HG03442 (cell line): ENCODE data around the gene CCDC134.
"Not testable (repeated sequence)": the region's sequence is repeated elsewhere in the genome, so short reads cannot be mapped to it uniquely, and the experiment has no call there.

Experiments used
- ATAC-seq: cut with Tn5 transposase; IDR thresholded peaks from one replicate; pipeline ENCODE4 v1.9.1; 2021; ENCODE audit warnings: mild to moderate bottlenecking, moderate library complexity; ENCODE audit not compliant: unreplicated experiment

Gene CCDC134

DNA sequence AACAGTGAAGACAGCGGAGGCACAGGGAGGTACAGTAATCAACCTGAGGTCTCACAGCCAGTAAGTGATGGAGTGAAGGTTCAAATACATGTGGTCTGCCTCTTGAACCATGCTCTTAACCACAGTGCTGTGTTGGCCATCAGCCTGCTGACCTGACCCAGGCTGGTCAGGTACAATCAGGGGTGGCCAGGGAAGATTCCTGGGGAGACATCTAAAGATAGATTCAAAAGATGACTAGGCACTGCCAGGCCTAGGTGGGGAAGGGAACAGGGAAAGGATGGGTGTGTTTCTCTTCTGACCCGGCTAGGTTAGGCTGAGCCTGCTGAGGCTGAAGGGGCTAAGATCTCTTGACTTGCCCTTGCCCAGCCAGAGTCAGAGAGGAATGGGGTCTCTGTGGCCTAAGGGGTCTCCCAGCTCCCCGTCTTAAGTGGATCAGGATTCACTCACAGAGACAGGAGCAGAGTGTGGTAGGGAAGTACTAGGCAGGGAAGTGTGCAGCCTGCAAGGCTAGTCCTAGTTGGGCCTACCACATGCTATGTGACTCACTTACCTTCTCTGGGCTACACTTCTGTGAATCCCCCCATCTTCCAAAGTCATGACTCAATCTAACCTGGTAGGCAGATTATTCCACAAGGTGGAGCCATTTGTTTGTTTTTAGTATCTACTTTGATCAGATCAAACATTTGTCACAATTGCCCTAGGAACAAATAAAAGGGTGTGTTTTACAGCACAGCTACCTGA lies 22.0 kb downstream of the CCDC134 start:
- no peak for ATAC-seq

DNA sequence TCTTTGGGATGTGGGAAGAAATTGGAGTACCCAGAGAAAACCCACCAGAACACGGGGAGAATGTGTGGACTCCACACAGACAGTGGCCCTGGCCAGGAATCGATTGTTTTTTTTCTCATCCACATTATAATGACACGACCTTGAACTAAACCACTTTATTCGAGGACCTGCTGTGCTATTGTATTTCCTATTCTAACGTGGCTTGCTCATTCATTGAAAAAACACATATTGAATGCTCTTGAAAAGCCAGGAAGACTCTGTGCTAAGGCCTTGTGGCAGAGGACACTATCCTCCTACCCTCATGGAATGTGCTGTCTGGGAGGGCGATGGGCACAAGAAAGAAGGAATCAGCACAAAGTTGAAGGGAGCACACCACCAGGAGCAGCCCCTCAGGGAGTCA lies 23.3 kb downstream of the CCDC134 start:
- ATAC-seq = no peak

DNA sequence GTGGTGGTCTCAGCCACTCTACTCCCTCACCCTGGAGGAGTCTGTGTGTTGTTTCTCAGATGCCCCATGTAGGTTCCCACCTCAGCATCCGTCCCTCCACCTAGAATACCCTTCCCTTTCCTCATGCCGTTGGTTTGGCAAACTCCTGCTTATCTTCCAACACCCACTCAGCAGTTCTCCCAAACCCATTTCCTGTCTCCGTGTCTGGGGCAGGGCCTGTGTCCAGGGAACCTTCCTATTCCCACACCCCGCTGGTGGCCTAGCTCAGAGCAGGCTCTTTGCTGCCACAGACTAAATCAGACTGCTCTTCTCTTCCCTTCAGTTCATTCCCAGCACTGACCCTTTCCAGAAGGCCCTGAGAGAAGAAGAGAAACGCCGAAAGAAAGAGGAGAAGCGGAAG lies 24.9 kb downstream of the CCDC134 start:
- ATAC-seq = no peak

DNA sequence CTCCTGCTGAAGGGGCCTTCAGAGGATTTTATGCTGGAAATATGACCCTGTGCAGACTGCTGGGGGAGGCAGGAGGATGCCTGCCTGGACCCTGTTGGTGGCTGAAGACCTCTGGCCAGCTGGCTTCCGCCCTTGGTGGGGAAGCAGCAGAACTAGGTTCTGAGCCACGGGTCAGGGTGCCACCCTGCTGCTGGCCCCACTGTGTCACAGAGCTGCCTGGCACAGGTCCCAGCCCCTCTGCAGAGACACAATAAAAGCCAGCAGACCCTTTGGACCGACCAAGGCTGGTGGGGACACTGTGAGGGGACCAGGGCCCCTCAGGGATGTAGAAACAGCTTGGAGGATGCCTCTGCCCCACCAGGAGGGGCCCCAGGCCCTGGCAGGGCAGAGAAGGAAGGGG lies 25.5 kb downstream of the CCDC134 start:
- no peak for ATAC-seq

DNA sequence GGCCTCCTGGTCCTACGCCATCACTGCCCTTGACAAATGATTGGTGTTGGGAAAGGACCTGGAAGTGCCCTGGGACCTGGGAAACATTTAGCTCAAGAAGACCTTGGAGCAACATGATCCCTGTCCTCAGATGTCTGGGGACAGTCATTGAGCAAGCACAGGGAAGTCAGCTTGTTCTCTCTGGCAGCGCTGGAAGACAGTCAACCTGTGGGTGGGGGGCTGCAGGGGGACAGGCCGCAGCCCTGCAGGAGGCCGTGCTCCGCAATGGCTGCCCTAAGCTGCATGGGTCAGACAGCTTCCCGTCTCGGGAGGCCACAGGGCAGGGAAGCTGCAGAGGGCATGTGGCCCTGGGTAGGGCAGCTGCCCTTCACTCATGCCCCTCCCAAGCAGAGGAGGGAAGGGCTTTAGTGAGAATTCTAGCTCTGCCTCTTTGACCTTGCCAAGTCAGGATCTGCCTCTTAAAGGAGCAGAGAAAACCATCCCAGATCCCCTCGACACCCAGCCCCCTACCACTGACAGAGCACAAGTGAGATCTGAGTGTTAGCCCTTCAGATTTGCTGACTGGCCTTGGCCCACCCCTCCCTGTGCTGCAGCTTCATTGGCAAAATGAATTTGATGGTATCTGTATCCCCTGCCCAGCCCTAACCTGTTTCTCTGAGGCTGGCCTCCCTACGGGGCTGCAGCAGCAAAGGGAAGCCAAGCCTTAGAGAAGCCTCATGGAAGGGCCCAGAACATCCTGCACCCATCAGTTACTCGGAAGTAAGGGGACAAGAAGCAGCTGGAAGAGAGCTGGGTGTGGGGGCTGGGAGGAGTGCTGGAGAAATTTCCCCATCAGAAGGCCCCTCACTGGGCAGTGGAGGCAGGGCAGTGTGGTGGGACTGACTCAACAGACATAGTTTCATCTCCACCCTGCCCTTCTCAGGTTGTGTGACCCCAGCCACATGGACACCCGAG lies 26.2 kb downstream of the CCDC134 start:
- no peak for ATAC-seq

DNA sequence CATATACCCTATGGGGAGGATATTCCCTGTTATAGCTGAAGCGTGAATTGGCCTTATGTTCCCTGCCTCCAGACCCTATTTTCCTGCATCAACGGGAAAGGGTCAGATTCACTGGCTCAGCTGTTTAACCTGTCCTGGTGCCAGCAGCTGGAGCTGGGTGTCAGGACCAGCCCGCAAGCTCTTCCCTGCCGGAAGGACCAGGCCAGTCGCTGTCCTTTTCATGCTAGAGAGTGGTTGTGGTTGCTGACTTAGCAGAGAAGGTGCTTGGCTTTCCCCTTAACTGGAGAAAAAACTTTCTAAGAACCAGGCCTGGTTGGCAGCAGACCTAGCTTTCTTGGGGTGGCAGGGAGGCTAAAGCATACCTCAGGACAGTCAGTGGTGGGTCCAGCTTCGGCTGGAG lies 27.2 kb downstream of the CCDC134 start:
- ATAC-seq = no peak

DNA sequence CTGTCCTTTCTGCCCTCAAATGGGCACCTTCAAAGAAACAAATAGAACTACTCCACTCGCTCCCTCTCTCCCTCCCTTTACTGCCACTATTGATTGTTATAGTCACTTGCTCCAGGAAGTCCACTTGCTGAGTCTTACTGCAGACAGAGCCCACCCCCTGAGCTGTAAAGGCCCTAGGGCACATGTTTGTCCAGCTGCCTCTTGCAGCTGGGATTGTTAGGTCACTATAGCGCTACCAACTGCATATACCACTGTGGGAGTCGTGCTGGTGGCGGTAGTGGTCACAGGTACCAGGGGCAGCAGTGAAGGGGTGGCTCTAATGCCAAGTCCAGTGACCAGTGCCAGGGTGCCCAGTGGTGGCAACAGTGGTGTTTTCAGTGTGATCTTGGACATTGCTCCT lies 28.0 kb downstream of the CCDC134 start:
- no peak for ATAC-seq

DNA sequence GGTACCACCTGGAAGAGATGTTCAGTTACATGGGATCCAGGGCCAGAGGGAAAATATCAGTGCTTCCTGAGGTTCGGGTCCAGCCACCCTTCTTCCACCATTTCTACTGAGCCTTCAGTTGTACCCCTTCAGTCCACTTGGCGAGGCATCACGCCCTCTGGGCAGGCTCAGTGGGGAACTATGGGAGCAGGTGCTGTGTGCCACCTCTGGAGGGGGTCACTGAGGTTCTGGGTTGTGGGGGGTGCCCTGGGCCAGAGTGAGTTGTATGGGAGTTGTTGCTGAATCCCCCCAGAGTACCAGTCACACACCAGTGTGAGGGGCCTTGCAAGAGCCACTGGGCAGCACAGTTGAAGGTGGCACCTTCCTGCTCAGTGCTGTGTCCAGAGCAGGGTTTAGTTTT lies 29.7 kb downstream of the CCDC134 start:
- ATAC-seq = no peak

DNA sequence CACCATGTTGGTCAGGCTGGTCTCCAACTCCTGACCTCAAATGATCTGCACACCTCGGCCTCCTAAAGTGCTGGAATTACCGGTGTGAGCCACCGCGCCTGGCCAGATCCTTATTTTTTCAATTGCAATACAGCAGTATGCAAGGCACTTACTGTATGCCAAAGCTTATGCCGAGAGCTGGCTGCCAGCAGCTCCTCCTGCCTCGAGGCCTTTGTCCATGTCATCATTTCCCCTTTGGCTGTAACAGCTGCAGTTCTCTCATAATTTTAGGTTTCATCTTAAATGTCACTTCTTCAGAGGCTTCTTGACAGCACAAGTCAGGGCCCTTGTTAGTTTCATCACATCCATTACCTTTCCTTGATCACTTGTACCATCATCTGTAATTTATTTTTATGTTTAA lies 30.9 kb downstream of the CCDC134 start:
- no peak for ATAC-seq

DNA sequence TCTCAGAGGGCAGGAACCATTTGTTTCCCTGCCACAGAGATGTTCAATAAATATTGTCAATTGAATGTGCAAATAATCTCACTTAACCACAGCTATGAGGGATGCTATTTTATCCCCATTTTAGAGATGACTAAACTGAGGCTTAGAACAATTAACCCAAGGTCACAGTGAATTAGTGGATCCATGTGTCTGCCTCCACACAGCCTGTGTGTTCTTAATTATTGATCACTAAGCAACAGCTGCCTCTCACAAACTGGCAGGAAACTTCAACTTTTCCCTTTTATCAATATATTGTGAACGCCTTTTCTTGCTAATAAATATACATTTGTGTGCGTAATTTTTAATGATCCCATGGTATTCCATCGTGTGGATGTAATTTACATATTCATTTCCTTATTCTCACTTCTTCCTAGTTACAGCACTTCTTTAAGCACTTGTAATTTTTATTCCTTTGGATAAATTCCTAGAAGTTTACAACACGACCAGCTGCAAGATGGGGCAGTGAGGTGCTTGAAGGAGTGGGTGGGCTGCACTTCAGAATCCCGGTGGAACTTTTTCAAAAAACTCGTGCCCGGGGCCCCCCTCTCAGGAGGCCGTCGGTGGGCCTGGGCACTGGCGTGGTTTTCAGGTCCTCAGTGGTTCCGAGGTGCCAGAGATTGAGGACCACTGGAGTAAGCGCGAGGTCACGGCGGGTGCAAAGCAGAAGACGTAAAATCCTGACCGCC lies 31.5 kb downstream of the CCDC134 start:
- ATAC-seq = no peak

DNA sequence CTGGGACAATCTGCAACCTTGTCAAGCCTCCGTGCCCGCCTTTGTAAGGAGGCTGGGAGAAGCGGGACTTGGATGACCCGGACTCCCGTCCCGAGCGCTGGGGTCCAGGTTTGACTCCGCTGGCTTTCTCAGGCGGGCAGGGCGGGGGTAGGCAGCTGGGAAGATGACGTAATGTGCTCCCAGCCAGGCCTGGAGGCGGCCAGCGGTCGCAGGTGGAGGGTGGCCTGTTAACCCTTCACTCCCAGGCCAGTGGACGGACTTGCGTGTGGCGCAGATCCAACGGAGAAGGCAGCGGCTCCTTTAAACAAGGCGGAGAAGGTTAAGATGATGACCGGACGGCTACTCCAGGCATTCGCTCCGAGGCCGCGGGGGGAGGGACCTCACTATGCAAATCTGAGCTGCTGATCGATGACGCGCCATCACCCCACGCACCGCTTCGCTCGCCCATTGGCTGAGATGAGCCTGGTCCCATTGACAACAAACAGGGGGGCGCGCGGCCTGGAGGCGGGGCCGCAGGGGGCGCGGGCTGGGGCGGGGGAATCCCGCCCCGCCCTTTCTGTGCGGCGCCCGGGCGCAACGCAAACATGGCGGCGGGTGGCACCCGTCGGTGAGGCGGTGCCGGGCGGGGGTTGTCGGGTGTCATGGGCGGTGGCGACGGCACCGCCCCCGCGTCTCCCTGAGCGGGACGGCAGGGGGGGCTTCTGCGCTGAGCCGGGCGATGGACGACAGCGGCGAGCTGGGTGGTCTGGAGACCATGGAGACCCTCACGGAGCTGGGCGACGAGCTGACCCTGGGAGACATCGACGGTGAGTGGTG lies 32.3 kb downstream of the CCDC134 start, which contains the start of gene SREBF2:
Gene SREBF2, plus strand, starts transcription at position 553 of the 816 bp plus-strand sequence. Its CDS starts 166 bp downstream, at position 719.
- peak; percentile 79 for ATAC-seq

DNA sequence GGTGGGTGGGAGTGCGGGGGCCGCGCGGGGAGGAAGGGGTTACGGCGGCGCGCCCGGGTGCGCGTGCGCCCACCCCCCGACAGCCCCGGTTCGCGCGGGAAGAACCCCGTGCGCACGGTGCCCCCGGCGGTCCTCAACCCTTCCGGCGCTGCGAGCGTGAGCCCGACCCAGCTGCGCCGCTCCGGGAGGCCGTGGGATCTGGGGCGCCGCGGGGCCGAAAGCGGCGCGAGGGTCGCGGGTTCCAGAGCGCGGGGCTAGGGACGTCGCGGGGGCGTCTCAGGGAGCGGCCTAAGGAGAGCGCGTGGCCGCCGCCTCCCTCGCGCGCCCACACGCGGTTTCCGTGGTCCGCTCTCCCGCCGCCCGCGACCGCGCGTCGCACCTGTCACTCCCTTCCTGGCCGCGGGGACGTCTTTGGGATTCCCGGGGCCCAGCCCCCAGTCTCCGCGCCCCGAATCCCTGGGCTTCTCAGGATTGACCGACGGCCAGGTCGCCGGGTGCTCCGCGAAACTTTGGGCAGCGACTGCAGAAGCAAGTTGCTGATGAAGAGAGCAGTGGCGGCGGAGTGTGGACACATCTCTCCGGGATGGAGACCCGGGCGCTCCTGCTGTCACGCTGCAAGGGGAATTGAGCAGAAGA lies 33.0 kb downstream of the CCDC134 start:
- ATAC-seq = peak; percentile 17

DNA sequence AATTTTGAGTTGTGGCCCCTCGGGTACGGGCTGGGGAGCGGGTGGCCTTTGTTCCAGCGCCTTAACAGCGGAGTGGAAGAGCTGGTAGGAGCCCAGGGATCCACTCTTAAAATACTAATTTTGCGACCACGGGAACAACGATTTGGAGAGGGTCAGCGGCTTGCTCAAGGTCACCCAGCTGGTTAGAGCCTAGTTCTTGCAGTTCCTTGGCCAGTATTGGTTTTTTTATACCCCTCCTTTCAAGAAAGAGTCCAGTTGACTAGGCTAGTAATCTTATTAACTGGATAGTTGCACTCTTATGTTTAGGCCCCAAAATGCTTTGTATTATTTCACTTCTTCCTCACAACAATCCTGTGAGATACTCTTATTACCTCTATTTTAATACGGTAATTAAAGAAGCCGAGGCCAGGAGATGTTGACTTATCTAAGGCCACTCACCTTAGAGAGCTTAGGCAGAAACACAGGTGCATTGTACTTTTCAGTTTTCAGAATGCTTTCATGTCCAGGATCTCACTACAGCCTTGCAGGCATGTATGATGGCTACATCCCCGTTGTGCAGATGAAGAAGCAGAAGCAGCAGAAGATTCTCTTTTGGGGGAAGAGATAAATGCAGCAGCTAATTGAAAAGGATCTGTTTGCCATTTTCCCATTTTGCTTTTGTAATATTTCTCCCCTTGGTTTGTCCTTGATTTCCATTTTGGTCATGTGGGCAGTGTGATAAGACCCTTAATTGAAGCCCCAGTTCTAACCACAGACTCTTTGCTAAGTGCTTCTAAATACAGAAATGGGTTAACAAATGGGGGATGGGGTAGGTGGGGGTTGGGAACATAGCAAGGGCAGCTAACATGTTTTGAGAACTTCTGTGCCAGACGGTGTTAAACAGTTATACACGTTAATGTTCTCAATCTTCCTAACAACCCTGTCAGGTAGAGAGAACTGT lies 33.8 kb downstream of the CCDC134 start:
- ATAC-seq = no peak

DNA sequence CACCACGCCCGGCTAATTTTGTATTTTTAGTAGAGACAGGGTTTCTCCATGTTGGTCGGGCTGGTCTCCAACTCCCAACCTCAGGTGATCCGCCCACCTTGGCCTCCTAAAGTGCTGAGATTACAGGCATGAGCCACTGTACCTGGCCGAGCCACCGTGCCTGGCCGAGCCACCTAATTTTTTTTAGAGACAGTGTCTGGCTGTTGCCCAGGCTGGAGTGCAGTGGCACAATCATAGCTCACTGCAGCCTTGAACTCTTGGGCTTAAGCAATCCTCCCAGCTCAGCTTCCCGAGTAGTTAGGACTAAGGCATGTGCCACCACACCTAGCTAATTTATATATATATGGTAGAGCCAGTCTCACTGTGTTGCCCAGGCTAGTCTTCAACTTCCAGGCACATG lies 35.0 kb downstream of the CCDC134 start:
- not testable (repeated sequence) for ATAC-seq

DNA sequence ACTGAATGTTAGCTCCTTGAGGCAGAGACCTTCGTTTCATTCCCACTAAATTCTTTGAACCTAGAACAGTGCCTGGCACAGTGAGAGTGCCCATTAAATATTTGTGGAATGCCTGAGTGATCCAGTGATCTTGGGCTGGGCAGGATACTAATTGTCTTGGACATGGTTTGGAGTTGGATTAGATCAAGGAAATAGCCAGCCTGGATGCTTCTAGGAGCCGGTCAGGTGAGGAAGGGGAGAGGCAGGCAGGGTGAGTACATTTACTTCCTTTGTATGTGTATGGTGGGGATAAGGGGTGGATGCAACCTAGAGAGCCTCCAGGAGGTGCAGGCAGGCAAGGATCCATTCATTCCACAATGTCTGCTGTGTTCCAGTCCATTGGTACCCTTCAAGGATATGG lies 36.1 kb downstream of the CCDC134 start:
- no peak for ATAC-seq

DNA sequence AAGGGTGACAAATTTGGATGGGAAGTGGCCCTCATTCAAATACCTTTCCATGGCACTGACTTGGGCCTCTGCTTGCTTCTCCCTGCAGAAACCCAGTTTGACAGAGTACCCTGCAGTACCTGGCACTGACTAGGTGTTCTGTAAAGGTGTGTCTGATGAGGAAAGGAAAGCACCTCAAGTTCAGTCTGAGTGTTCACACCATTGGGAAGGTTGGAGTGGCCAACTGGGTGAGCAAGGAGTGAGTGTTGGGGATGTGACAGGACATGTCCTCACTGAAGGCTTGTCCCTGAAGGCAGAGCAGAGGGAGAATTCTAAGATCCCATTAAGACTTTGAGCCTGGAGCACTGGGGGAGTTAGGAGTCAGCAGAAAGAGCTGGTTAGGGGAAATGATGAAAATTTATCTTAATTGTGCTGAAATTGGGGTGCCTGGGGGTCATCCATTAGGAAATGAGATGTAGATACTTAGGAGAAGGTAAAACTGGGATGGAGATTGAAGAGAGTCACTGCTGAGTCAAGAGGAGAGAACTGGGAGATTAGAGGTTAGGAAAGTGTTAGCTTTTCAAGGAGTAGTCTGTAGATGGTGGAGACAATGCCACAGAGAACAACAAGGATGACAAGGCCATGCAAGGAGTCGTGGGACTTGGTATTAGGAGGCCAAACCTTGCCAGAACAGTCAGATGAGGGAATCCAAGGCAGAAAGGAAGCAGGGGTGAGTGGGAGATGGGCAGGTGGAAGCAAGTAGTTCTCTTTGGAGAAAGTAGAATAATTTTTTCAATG lies 38.6 kb downstream of the CCDC134 start:
- no peak for ATAC-seq

DNA sequence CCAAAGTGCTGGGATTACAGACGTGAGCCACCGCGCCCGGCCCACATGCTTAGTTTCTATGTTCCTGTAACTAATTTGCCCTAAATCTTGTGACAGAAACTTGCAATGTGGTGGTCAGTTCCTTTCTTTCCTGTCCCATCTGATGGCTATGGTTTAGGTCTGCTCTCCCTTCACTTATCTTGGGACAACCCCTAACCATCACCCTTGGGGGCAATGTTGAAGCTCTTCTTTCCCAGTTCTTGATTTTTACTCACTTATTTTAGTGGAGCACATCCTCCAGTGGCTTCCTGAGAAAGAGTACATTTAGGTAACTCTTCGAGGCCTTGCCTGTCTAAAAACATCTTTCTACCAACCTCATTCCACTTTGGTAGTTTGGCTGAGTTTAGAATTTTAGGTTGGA lies 39.7 kb downstream of the CCDC134 start:
- no peak for ATAC-seq

DNA sequence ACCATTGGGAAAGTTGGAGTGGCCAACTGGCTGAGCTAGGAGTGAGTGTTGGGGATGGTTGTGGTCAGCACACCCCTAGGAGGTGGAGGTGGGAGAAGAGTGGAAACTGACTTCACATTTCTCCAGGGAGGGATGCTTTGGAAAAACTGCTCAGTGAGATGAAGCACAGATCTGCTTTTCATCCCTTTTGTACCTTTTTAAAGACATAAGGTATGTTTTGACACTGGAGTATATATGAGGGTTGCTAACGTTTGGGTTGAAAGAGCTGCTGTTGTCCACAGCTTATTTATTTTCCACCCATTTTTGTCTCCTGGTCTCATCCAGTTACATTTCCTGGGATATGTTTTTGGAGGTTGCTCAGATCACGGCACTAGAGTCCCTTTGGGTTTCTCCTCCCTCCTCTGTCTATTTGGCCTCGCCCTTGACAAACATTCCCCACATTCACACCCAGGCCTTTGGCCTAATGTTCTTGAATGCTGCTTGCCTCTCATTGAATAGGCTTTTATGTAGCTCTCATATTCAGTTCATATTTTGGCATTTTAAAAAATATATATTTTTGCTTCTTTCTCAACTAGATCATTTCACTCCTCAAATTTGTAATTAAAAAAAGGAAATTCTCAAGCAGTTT lies 40.7 kb downstream of the CCDC134 start:
- ATAC-seq = no peak
